ENCODE results near the gene PFKFB3. TPM values are rescaled to one million over a fixed set of nuclear protein-coding genes. Genes with fewer than 3 reads are reported as not detected.

PFKFB3 gene
- total and polyA plus RNA-seq, 9 of the 15 experiments (the other 6 are each of a cell fraction or from before 2014, with no cell fraction given): 0.46 to 21.6 (median 7.8) TPM

DNA sequence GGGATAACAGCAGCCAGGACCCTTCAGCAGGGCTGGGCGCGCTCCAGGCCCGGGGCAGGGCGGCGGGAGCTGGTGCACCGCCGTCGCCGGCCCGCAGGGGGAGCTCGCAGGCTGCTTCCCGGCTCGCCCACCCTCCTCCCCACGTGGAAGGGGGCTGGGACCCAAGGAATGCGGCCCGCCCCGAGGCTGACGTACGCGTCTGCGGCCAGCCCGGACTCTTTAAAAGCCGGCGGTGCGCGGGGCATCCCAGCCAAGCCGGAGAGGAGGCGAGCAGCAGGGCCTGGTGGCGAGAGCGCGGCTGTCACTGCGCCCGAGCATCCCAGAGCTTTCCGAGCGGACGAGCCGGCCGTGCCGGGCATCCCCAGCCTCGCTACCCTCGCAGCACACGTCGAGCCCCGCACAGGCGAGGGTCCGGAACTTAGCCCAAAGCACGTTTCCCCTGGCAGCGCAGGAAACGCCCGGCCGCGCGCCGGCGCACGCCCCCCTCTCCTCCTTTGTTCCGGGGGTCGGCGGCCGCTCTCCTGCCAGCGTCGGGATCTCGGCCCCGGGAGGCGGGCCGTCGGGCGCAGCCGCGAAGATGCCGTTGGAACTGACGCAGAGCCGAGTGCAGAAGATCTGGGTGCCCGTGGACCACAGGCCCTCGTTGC is at the start of gene PFKFB3 (continued):
- TF ChIP-seq, protein P1, sequence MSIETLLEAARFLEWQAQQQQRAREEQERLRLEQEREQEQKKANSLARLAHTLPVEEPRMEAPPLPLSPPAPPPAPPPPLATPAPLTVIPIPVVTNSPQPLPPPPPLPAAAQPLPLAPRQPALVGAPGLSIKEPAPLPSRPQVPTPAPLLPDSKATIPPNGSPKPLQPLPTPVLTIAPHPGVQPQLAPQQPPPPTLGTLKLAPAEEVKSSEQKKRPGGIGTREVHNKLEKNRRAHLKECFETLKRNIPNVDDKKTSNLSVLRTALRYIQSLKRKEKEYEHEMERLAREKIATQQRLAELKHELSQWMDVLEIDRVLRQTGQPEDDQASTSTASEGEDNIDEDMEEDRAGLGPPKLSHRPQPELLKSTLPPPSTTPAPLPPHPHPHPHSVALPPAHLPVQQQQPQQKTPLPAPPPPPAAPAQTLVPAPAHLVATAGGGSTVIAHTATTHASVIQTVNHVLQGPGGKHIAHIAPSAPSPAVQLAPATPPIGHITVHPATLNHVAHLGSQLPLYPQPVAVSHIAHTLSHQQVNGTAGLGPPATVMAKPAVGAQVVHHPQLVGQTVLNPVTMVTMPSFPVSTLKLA (conservative IDR thresholded peaks at IDR 0.05): peak; percentile 97 to 98
- TF ChIP-seq HNRNPH1 (optimal IDR thresholded peaks at IDR 0.05; ENCODE audit: low read depth, low read length): no peak
- TF ChIP-seq ESRRA (IDR thresholded peaks at IDR 0.05; ENCODE audit: borderline replicate concordance, low read depth): peak; percentile 44; the same call in 1 of the 2 replicates
- TF ChIP-seq TARDBP (IDR thresholded peaks at IDR 0.05): no peak
- peak; percentile 96 for TF ChIP-seq ZFP36 (IDR thresholded peaks at IDR 0.05; ENCODE audit: low read depth, low read length, partially characterized antibody)
- 0 out of 4 replicates have a peak, but pooled peaks of 1 of the 2 experiments have one; percentile 50 for TF ChIP-seq KDM4B (IDR thresholded peaks at IDR 0.05; ENCODE audit: borderline replicate concordance in 2 of 2, low read depth in 1 of 2)
- TF ChIP-seq SAP30 (IDR thresholded peaks at IDR 0.05; ENCODE audit: borderline replicate concordance, insufficient read depth, low read depth, low read length, poor library complexity, severe bottlenecking): peak; percentile 90
- TF ChIP-seq, protein P2, sequence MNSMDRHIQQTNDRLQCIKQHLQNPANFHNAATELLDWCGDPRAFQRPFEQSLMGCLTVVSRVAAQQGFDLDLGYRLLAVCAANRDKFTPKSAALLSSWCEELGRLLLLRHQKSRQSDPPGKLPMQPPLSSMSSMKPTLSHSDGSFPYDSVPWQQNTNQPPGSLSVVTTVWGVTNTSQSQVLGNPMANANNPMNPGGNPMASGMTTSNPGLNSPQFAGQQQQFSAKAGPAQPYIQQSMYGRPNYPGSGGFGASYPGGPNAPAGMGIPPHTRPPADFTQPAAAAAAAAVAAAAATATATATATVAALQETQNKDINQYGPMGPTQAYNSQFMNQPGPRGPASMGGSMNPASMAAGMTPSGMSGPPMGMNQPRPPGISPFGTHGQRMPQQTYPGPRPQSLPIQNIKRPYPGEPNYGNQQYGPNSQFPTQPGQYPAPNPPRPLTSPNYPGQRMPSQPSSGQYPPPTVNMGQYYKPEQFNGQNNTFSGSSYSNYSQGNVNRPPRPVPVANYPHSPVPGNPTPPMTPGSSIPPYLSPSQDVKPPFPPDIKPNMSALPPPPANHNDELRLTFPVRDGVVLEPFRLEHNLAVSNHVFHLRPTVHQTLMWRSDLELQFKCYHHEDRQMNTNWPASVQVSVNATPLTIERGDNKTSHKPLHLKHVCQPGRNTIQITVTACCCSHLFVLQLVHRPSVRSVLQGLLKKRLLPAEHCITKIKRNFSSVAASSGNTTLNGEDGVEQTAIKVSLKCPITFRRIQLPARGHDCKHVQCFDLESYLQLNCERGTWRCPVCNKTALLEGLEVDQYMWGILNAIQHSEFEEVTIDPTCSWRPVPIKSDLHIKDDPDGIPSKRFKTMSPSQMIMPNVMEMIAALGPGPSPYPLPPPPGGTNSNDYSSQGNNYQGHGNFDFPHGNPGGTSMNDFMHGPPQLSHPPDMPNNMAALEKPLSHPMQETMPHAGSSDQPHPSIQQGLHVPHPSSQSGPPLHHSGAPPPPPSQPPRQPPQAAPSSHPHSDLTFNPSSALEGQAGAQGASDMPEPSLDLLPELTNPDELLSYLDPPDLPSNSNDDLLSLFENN (IDR thresholded peaks at IDR 0.05; ENCODE audit: low read depth in 2 of 2, low read length in 2 of 2): peak in 1 of 2 experiments; percentile 13; a peak in 1 of 4 replicates
- TF ChIP-seq CREM (IDR thresholded peaks at IDR 0.05; ENCODE audit: low read depth): peak; percentile 89
- no peak for TF ChIP-seq ZNF668 (CRISPR knock-in tag; IDR thresholded peaks at IDR 0.05)
- TF ChIP-seq, protein P3, sequence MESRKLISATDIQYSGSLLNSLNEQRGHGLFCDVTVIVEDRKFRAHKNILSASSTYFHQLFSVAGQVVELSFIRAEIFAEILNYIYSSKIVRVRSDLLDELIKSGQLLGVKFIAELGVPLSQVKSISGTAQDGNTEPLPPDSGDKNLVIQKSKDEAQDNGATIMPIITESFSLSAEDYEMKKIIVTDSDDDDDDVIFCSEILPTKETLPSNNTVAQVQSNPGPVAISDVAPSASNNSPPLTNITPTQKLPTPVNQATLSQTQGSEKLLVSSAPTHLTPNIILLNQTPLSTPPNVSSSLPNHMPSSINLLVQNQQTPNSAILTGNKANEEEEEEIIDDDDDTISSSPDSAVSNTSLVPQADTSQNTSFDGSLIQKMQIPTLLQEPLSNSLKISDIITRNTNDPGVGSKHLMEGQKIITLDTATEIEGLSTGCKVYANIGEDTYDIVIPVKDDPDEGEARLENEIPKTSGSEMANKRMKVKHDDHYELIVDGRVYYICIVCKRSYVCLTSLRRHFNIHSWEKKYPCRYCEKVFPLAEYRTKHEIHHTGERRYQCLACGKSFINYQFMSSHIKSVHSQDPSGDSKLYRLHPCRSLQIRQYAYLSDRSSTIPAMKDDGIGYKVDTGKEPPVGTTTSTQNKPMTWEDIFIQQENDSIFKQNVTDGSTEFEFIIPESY (CRISPR knock-in tag; IDR thresholded peaks at IDR 0.05): peak; percentile 59
- TF ChIP-seq YBX1 (IDR thresholded peaks at IDR 0.05): no peak
- TF ChIP-seq NCOA6 (IDR thresholded peaks at IDR 0.05): peak; percentile 86
